Cardiac muscle cell (in vitro differentiated cells and primary cell): ENCODE measurements around the gene GPATCH2. TPM values are rescaled to one million over a fixed set of nuclear protein-coding genes. Genes with fewer than 3 reads are reported as not detected.

Source experiments
- DNase-seq, 2 donors: peaks; one replicate each; pipeline versions ENCODE4 v3.0.0 to v3.0.0-alpha.2; 2010 to 2017; ENCODE audit warnings: low read depth in 1 of 2, low spot score in 1 of 2
- H3K27ac ChIP-seq: fragments of 200-600 bp; sonication (generic); 2 replicates; pipeline ENCODE4 v1.5.1; 2016
- H3K27me3 ChIP-seq: fragments of 200-600 bp; sonication (generic); 2 replicates; pipeline ENCODE4 v1.6.0; 2016; ENCODE audit warnings: control low read depth
- H3K36me3 ChIP-seq: fragments of 200-600 bp; sonication (generic); 2 replicates; pipeline ENCODE4 v1.5.1; 2016; ENCODE audit warnings: control low read depth
- H3K4me1 ChIP-seq: fragments of 200-600 bp; sonication (generic); 2 replicates; pipeline ENCODE4 v1.8.1; 2017; ENCODE audit warnings: low read depth, mild to moderate bottlenecking, mixed run types
- H3K4me3 ChIP-seq: fragments of 200-600 bp; sonication (generic); 2 replicates; pipeline ENCODE4 v1.5.1; 2016; ENCODE audit warnings: mild to moderate bottlenecking
- H3K9me3 ChIP-seq: fragments of 200-600 bp; sonication (generic); 2 replicates; pipeline ENCODE4 v1.5.1; 2017; ENCODE audit warnings: low read depth, mild to moderate bottlenecking, control low read depth
- polyA plus RNA-seq: library from polyadenylated mRNA; unstranded; fragments of >200 nt; fragmentation: Nextera tagmentation; extraction: Ambion mirVana; gene quantifications from 2 replicates; pipeline ENCODE4 v1.2.1, GENCODE V29; 2016
- total RNA-seq: library from RNA; depleted of rRNA; stranded (reverse); fragments of >200 nt; gene quantifications from 2 replicates; pipeline ENCODE4 v1.2.3, GENCODE V29; 2016
- TF ChIP-seq, protein P1 (sequence below): IDR thresholded peaks from 2 replicates; pipeline ENCODE4 v1.5.1; 2012; ENCODE audit warnings: low read depth, mild to moderate bottlenecking, low read length

GPATCH2 gene
- total and polyA plus RNA-seq, 2 experiments from 2014 or later: 9.8 to 16.7 TPM

DNA sequence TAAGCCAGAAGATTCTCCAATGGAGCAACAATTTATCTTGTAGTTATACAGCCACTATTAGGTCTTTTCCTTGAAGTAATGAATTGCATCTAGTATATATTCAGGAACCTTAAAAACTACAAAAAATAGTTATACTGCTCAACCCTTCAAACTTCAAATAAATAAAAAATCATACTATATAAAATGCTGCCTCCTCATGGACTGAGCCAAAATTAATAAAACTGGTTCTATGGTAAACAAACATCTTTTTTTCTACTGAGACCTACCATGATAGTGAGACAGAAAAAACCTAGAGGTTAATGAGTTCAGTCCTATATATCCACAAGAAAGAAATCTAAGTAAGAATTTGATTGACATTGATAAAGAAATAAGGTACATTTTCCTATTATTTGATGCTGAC, 67.7 kb downstream of the GPATCH2 start:
- Histone ChIP-seq H3K4me3 (no peak overlapping the region), H3K4me1 (no peaks in the 10 kb centered on the region), H3K36me3 (no peaks in the 10 kb centered on the region), H3K27me3 (no peaks in the 10 kb centered on the region), H3K27ac (no peak overlapping the region), H3K9me3 (no peaks in the 10 kb centered on the region)
- TF ChIP-seq, protein P1, sequence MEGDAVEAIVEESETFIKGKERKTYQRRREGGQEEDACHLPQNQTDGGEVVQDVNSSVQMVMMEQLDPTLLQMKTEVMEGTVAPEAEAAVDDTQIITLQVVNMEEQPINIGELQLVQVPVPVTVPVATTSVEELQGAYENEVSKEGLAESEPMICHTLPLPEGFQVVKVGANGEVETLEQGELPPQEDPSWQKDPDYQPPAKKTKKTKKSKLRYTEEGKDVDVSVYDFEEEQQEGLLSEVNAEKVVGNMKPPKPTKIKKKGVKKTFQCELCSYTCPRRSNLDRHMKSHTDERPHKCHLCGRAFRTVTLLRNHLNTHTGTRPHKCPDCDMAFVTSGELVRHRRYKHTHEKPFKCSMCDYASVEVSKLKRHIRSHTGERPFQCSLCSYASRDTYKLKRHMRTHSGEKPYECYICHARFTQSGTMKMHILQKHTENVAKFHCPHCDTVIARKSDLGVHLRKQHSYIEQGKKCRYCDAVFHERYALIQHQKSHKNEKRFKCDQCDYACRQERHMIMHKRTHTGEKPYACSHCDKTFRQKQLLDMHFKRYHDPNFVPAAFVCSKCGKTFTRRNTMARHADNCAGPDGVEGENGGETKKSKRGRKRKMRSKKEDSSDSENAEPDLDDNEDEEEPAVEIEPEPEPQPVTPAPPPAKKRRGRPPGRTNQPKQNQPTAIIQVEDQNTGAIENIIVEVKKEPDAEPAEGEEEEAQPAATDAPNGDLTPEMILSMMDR: no peak
- no peak for DNase-seq

GRCh38 chr1:217562229-217562878, 68.5 kb downstream of the GPATCH2 start:
- TF ChIP-seq, protein P1: no peak
- peak in 1 of 2 donors; percentile 87 for DNase-seq
- no peak overlapping the region for H3K4me3 ChIP-seq
- no peaks in the 10 kb centered on the region for H3K9me3 ChIP-seq
- no peaks in the 10 kb centered on the region for H3K27me3 ChIP-seq
- H3K27ac ChIP-seq: no peak overlapping the region
- H3K4me1 ChIP-seq: no peaks in the 10 kb centered on the region
- no peaks in the 10 kb centered on the region for H3K36me3 ChIP-seq

- Histone ChIP-seq H3K27ac (no peak overlapping the region), H3K36me3 (no peaks in the 10 kb centered on the region), H3K4me3 (no peak overlapping the region), H3K9me3 (no peaks in the 10 kb centered on the region), H3K4me1 (no peaks in the 10 kb centered on the region), H3K27me3 (no peaks in the 10 kb centered on the region)
- DNase-seq: peak in 1 of 2 donors; percentile 66
- TF ChIP-seq, protein P1: no peak
These were observed 69.4 kb downstream of the GPATCH2 start for GRCh38 chr1:217561446-217561845.

DNA sequence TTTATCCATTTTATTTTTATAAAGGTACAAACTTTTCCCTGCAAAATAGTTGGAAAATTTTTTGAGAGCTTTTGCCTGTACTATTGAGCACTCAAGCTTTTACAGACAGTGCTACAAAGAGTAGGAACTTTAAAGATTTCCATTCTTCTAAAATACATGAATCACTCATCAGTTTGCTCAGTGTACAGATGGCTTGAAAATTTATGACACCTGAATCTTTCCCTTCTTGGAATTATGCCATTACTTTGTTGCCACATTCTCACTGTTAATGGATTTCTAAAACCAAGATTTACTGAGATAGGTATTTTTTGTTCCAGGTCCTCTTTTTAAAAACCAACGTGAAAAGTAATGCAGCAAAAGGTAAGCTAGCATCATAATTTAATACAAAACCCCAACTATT, 76.0 kb downstream of the GPATCH2 start:
- Histone ChIP-seq H3K27me3 (no peaks in the 10 kb centered on the region), H3K36me3 (no peaks in the 10 kb centered on the region), H3K27ac (no peak overlapping the region), H3K9me3 (no peaks in the 10 kb centered on the region), H3K4me1 (peaks cover 7% of the 10 kb centered on the region), H3K4me3 (no peak overlapping the region)
- no peak for DNase-seq
- TF ChIP-seq, protein P1: no peak

DNA sequence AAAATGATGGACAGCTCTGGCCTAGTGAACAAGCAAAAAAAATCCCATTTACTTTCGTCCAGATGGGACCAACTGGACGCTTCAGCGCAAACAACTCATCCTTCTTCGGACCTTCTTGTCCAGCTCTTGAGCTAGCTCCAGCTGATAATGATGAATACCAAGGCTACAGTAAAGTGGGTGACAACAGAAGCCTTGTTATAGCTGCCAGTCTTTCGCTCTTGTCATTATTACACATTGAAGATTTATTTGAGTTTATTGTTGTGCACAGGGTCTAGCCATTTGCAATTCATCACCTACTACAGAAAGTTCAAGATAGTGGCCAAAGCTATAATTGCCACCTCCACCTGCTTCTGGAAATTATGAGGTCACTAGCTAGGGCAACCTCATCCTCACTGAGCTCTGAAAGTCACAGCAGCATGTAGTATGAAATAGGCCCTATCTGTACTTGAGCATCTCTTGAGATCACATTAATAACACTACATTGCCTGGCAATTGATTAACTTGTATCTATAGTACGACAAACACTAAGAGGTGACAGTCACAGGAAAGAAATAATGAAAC, 76.9 kb downstream of the GPATCH2 start:
- Histone ChIP-seq H3K4me3 (no peak overlapping the region), H3K27me3 (no peaks in the 10 kb centered on the region)
- TF ChIP-seq, protein P1: no peak

More for the DNA sequence above, 76.9 kb downstream of the GPATCH2 start:
- Histone ChIP-seq H3K9me3 (no peaks in the 10 kb centered on the region), H3K4me1 (peaks cover 7% of the 10 kb centered on the region), H3K27ac (no peak overlapping the region), H3K36me3 (no peaks in the 10 kb centered on the region)
- peak in 1 of 2 donors; percentile 31 for DNase-seq
